ENCODE measurements around the gene CHKB. TPM values are rescaled to one million over a fixed set of nuclear protein-coding genes. Genes with fewer than 3 reads are reported as not detected.
"Not testable (repeated sequence)": the region's sequence is repeated elsewhere in the genome, so short reads cannot be mapped to it uniquely, and the experiment has no call there.

The CHKB gene
- total RNA-seq, 1 donor from 2014 or later = 31.4 TPM

- ATAC-seq = no peak
Observed at GRCh38 chr22:50611341-50612060, 28.9 kb upstream of the CHKB start.

DNA sequence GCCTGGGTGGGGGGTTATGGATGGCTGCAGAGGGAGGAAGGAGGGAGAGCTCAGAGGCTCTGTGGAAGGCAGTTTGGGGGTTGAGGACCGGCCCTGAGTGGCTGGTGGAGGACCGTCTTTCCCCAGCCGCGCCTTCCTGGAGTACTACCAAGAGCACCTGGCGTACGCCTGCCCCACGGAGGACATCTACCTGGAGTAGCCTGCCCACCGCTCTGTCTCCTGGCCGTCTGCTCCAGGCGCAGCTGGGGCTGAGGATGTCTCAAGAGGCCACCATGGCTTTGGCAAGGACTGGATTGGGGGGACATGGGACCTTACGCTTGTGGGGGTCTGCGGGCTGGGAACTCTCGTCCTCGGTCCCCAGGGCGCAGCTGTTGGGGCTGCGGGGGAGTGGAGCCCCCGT is 27.9 kb upstream of the CHKB start:
- no peak for ATAC-seq

DNA sequence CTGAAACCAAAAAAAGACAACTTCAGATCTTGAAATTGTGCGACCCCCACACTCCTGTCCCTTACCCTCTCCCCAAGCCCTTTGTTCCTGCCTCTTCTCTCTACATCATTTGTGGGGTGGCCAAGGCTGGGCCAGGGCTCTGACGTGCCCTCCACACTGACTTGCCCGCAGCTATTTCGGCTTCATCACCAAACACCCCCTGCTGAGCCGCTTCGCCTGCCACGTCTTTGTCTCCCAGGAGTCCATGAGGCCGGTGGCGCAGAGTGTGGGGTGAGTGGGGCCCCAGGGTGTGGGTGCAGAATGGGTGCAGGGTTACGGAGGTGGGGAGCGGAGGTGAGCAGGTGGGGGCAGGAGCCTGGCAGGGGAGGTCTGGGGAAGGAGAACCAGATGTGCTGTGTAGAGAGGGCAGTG is 27.4 kb upstream of the CHKB start:
- ATAC-seq = no peak

- no peak for ATAC-seq
Observed at GRCh38 chr22:50609599-50609998, 26.9 kb upstream of the CHKB start.

- no peak for ATAC-seq
Observed at GRCh38 chr22:50608996-50609395, 26.3 kb upstream of the CHKB start.

DNA sequence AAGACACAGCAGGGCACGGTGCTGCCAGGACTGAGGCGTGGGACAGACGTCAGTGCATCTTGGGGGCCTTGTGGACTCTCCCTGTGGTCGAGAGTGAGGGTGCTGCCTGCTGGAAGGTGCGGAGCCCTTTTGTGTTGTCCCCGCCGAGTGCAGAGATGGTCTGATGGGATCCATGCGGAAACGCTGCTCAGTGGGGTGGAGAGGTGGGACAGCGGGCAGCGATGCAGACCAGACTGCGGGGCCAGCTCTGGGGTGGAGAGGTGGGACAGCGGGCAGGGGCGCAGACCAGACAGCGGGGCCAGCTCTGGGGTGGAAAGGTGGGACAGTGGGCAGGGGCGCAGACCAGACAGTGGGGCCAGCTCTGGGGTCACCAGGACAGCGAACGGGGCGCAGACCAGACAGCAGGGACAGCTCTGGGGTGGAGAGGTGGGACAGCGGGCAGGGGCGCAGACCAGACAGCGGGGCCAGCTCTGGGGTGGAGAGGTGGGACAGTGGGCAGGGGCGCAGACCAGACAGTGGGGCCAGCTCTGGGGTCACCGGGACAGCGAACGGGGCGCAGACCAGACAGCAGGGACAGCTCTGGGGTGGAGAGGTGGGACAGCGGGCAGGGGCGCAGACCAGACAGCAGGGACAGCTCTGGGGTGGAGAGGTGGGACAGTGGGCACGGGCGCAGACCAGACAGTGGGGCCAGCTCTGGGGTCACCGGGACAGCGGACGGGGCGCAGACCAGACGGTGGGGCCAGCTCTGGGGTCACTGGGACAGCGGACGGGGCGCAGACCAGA is 25.6 kb upstream of the CHKB start:
- ATAC-seq = not testable (repeated sequence)

GRCh38 chr22:50607659-50608020 is 25.0 kb upstream of the CHKB start:
- ATAC-seq = no peak

GRCh38 chr22:50606946-50607658 is 24.5 kb upstream of the CHKB start:
- no peak for ATAC-seq

GRCh38 chr22:50606165-50606945 is 23.7 kb upstream of the CHKB start:
- ATAC-seq = peak; percentile 24

- no peak for ATAC-seq
Observed at GRCh38 chr22:50605613-50606074, 23.0 kb upstream of the CHKB start.

- ATAC-seq = no peak
Observed at GRCh38 chr22:50605002-50605612, 22.5 kb upstream of the CHKB start.

DNA sequence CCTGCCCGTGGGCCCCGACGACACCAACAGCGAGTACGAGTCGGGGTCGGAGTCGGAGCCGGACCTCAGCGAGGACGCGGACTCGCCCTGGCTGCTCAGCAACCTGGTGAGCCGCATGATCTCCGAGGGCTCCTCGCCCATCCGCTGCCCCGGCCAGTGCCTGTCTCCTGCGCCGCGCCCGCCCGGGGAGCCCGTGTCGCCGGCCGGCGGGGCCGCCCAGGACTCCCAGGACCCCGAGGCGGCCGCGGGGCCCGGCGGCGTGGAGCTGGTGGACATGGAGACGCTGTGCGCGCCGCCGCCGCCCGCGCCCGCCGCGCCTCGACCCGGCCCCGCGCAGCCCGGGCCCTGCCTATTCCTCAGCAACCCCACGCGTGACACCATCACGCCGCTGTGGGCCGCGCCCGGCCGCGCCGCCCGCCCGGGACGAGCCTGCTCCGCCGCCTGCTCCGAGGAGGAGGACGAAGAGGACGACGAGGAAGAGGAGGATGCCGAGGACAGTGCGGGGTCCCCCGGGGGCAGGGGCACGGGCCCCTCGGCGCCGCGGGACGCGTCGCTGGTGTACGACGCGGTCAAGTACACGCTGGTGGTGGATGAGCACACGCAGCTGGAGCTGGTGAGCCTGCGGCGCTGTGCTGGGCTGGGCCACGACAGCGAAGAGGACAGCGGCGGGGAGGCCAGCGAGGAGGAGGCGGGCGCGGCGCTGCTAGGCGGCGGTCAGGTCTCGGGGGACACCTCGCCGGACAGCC is 21.8 kb upstream of the CHKB start:
- no peak for ATAC-seq

- no peak for ATAC-seq
Observed at GRCh38 chr22:50603511-50604255, 21.0 kb upstream of the CHKB start.

DNA sequence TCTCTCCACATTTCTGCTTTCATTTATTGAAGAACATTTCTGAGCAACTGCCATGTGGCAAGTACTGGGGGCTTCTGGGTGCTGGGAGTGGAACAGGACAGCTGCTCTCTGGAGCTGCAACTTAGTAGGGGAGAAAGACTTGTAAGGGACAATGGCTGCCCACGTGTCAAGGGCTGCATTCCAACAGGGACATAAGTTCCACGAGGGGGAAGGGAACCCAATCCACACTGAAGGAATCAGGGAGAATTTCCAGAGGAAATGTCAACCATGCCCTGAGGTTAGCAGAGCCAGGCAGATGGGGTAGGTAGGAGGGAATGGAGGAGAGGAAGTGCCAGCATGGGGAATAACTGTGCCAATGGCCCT is 19.7 kb upstream of the CHKB start:
- ATAC-seq = no peak

DNA sequence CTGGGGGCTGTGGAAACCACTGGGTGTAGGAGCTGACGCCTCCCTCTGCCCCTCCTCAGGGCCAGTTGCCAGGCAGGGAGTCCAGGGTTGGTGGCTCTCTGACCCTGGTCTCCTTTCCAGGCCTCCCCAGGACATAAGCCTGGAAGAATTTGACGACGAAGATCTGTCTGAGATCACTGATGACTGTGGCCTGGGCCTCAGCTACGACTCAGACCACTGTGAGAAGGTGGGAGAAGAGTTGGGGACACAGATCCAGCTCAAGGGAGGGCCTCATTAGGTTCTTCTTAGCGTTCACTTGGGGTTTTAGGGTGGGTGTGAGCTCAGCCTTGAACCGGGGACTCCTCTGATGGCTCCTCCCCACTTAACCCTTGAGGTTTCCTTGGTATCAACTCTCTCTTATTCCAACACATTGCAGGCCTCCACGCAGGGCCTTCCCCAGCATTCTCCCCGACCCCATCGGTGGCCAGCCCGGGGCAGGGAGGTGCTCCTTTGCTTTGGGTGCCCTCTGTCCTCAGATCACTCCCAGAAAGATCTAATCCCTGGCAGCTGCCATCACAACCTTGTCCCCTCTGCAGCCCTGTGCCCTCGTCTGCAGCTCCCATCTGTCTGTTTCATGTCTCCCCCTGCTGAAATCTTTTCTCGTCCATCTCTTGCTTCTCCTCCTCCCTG is 19.2 kb upstream of the CHKB start:
- ATAC-seq = no peak

- no peak for ATAC-seq
Observed at GRCh38 chr22:50600967-50601668, 18.5 kb upstream of the CHKB start.

GRCh38 chr22:50600538-50600937 is 17.9 kb upstream of the CHKB start, which contains the start of gene MAPK8IP2:
Gene MAPK8IP2 (plus strand): TSS chr22:50600793. CDS start chr22:50600819, 26 bp downstream.
- ATAC-seq = peak; percentile 50

DNA sequence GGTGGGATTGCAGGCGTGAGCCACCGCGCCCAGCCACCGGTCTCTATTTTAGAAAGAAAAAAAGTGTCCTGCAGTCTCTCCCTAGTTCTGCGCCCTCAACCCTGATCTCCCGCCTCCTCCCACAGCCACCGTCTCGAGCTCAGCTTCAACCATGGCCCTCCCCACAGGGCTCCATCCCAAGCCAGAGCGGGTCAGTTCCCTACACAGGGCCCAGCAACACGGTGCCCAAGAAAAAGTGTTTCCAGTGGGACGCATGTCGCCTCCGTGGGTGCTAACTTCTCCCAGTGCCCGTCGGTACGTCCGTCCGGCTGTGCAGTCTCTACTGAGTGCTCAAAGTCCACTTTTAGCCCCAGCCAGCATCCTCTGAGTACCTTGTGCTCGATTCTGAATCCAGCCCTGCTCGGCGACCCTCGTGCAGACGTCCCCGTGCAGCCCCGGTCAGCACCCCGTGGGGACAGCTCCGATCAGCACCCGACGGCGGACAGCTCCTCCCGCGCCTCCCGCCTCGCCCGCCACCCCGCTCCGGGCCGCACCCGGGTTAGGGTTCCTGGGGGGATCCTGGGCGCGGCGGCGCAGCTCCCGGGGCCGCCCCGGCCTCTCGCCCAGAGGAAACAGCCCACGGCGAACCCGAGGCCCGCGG is 17.3 kb upstream of the CHKB start:
- ATAC-seq = peak; percentile 67

GRCh38 chr22:50597097-50597496 is 14.4 kb upstream of the CHKB start:
- no peak for ATAC-seq

Data from esophagus mucosa (tissue), 1 donor.